GM23338 (cell line): ENCODE results near the gene ZFP14. TPM values are rescaled to one million over a fixed set of nuclear protein-coding genes. Genes with fewer than 3 reads are reported as not detected.
A peak's percentile ranks its signal among the peaks of the same experiment; 100 is the strongest.

Source experiments
- ATAC-seq: fragments of 200-7000 bp; cut with Tn5 transposase; 3 replicates; pipeline ENCODE4 v1.9.1; 2020
- DNase-seq: peaks from one replicate; pipeline ENCODE4 v3.0.0-alpha.2; 2015; ENCODE audit warnings: low spot score
- H2AFZ ChIP-seq: fragments of 200-600 bp; sonication (generic); 2 replicates; pipeline ENCODE4 v1.8.0; 2016; ENCODE audit warnings: antibody characterized with exemption, mild to moderate bottlenecking, moderate library complexity
- H3F3A ChIP-seq: fragments of 200-600 bp; sonication (generic); replicated peaks from 2 replicates; pipeline ENCODE4 v1.8.0; 2017; ENCODE audit warnings: antibody characterized with exemption, mixed run types, low read depth
- H3K27ac ChIP-seq: fragments of 200-600 bp; sonication (generic); 2 replicates; pipeline ENCODE4 v1.6.1; 2016; ENCODE audit warnings: low read depth
- H3K27me3 ChIP-seq: fragments of 200-600 bp; sonication (generic); 2 replicates; pipeline ENCODE4 v1.8.0; 2016; ENCODE audit warnings: mild to moderate bottlenecking, mixed run types, moderate library complexity; ENCODE audit not compliant: insufficient read depth
- H3K36me3 ChIP-seq: fragments of 200-600 bp; sonication (generic); 2 replicates; pipeline ENCODE4 v1.8.0; 2016; ENCODE audit warnings: mild to moderate bottlenecking; ENCODE audit not compliant: insufficient read depth
- H3K4me1 ChIP-seq: fragments of 200-600 bp; sonication (generic); 2 replicates; pipeline ENCODE4 v1.8.0; 2016; ENCODE audit warnings: mild to moderate bottlenecking, moderate library complexity; ENCODE audit not compliant: insufficient read depth
- H3K4me2 ChIP-seq: fragments of 200-600 bp; sonication (generic); 2 replicates; pipeline ENCODE4 v1.7.1; 2017; ENCODE audit warnings: mixed run types
- H3K4me3 ChIP-seq: fragments of 200-600 bp; sonication (generic); 2 replicates; pipeline ENCODE4 v1.6.1; 2016; ENCODE audit warnings: mixed run types
- H3K79me2 ChIP-seq: fragments of 200-600 bp; sonication (generic); replicated peaks from 2 replicates; pipeline ENCODE4 v1.8.0; 2017; ENCODE audit warnings: mild to moderate bottlenecking; ENCODE audit not compliant: insufficient read depth
- H3K9me2 ChIP-seq: fragments of 200-600 bp; sonication (generic); 2 replicates; pipeline ENCODE4 v1.8.0; 2017; ENCODE audit not compliant: insufficient read depth
- H4K20me1 ChIP-seq: fragments of 200-600 bp; sonication (generic); replicated peaks from 2 replicates; pipeline ENCODE4 v1.8.0; 2017; ENCODE audit warnings: mild to moderate bottlenecking; ENCODE audit not compliant: insufficient read depth
- H3K27ac Mint-ChIP-seq: 2 replicates; pipeline ENCODE4 v1.8.0; 2020; ENCODE audit warnings: inconsistent platforms, mild to moderate bottlenecking, moderate library complexity, mixed read lengths
- H3K27me3 Mint-ChIP-seq: 3 replicates; pipeline ENCODE4 v1.8.0; 2022; ENCODE audit warnings: low read depth, mild to moderate bottlenecking, moderate library complexity, mixed read lengths, inconsistent platforms; ENCODE audit not compliant: insufficient read depth, poor library complexity
- H3K36me3 Mint-ChIP-seq: 3 replicates; pipeline ENCODE4 v1.8.0; 2021; ENCODE audit warnings: low read depth, mild to moderate bottlenecking, inconsistent platforms, moderate library complexity, mixed read lengths
- H3K4me1 Mint-ChIP-seq: 3 replicates; pipeline ENCODE4 v1.8.0; 2020; ENCODE audit warnings: mild to moderate bottlenecking, inconsistent platforms, mixed read lengths
- H3K4me3 Mint-ChIP-seq: 3 replicates; pipeline ENCODE4 v1.8.0; 2021; ENCODE audit warnings: moderate library complexity, mild to moderate bottlenecking, inconsistent platforms, mixed read lengths
- H3K9me3 Mint-ChIP-seq: 3 replicates; pipeline ENCODE4 v1.8.0; 2020; ENCODE audit warnings: moderate library complexity, mild to moderate bottlenecking, inconsistent platforms, mixed read lengths
- CREB1 ChIP-seq: fragments of 250-450 bp; sonication (Bioruptor Pico); IDR thresholded peaks from 2 replicates; pipeline ENCODE4 v1.5.0; 2020; ENCODE audit warnings: low read depth, mild to moderate bottlenecking, moderate library complexity
- EZH2 ChIP-seq: fragments of 200-600 bp; sonication (generic); IDR thresholded peaks from one replicate; pipeline ENCODE4 v1.8.0; 2017; ENCODE audit warnings: antibody characterized with exemption, mild to moderate bottlenecking, low read depth; ENCODE audit not compliant: unreplicated experiment
- EZH2phosphoT487 ChIP-seq: fragments of 200-600 bp; sonication (generic); IDR thresholded peaks from one replicate; pipeline ENCODE4 v1.8.1; 2018; ENCODE audit warnings: antibody characterized with exemption; ENCODE audit not compliant: unreplicated experiment
- JUNB ChIP-seq: IDR thresholded peaks from one replicate; pipeline ENCODE4 v1.6.1; 2016; ENCODE audit warnings: antibody characterized with exemption; ENCODE audit not compliant: unreplicated experiment
- NANOG ChIP-seq: IDR thresholded peaks from 2 replicates; pipeline ENCODE4 v1.6.1; 2016; ENCODE audit warnings: antibody characterized with exemption, borderline replicate concordance
- POLR2AphosphoS5 ChIP-seq: IDR thresholded peaks from 2 replicates; pipeline ENCODE4 v1.6.1; 2016; ENCODE audit warnings: antibody characterized with exemption, low read depth
- STAT1 ChIP-seq: IDR thresholded peaks from one replicate; pipeline ENCODE4 v1.6.1; 2016; ENCODE audit warnings: antibody characterized with exemption; ENCODE audit not compliant: unreplicated experiment
- ZNF114 ChIP-seq: fragments of 250-450 bp; sonication (Bioruptor Pico); IDR thresholded peaks from 2 replicates; pipeline ENCODE4 v1.5.0; 2020; ENCODE audit warnings: mild to moderate bottlenecking, moderate library complexity
- ZNF331 ChIP-seq: fragments of 250-450 bp; sonication (Bioruptor Pico); IDR thresholded peaks from 2 replicates; pipeline ENCODE4 v1.5.0; 2020; ENCODE audit warnings: low read depth, mild to moderate bottlenecking, moderate library complexity
- long read RNA-seq: library from polyadenylated mRNA; unstranded; transcript quantifications from one replicate; pipeline ENCODE4 v2.0.0, GENCODE V29; 2020; ENCODE audit not compliant: unreplicated experiment
- polyA plus RNA-seq: library from polyadenylated mRNA; unstranded; fragments of >200 nt; fragmentation: Nextera tagmentation; extraction: Ambion mirVana; gene quantifications from 2 replicates; pipeline ENCODE4 v1.2.1, GENCODE V29; 2016
- total RNA-seq: library from RNA; depleted of rRNA; stranded (reverse); fragments of >200 nt; shearing (Covaris generic); gene quantifications from 2 replicates; pipeline ENCODE4 v1.2.3, GENCODE V29; 2014; rRNA removed
- TF ChIP-seq, protein P1 (sequence below), 2 experiments: fragments of 200-600 bp in 1 of 2; sonication (generic) in 1 of 2; conservative IDR thresholded peaks; 2 replicates each; pipeline versions ENCODE4 v1.5.1 to v1.6.1; 2016 to 2017; ENCODE audit warnings: antibody characterized with exemption in 2 of 2, low read depth in 2 of 2, mild to moderate bottlenecking in 2 of 2, moderate library complexity in 1 of 2
- TF ChIP-seq, protein P2 (sequence below): IDR thresholded peaks from one replicate; pipeline ENCODE4 v1.6.1; 2018; ENCODE audit warnings: antibody characterized with exemption; ENCODE audit not compliant: unreplicated experiment
- TF ChIP-seq, protein P3 (sequence below): fragments of 250-450 bp; sonication (Bioruptor Pico); IDR thresholded peaks from 2 replicates; pipeline ENCODE4 v1.5.0; 2020; ENCODE audit warnings: mild to moderate bottlenecking, moderate library complexity
- TF ChIP-seq, protein P4 (sequence below): IDR thresholded peaks from 2 replicates; pipeline ENCODE4 v1.6.1; 2016; ENCODE audit warnings: antibody characterized with exemption

The ZFP14 gene
- total RNA-seq, result 9.5 and 10.4 TPM in 2 replicates
- 8.6 and 9.0 TPM in 2 replicates for polyA plus RNA-seq
- long read RNA-seq, partial matches to known transcripts, result 2 of 2 reads
- long read RNA-seq, other reads (novel, unspliced or antisense), result 0 of 2 reads

DNA sequence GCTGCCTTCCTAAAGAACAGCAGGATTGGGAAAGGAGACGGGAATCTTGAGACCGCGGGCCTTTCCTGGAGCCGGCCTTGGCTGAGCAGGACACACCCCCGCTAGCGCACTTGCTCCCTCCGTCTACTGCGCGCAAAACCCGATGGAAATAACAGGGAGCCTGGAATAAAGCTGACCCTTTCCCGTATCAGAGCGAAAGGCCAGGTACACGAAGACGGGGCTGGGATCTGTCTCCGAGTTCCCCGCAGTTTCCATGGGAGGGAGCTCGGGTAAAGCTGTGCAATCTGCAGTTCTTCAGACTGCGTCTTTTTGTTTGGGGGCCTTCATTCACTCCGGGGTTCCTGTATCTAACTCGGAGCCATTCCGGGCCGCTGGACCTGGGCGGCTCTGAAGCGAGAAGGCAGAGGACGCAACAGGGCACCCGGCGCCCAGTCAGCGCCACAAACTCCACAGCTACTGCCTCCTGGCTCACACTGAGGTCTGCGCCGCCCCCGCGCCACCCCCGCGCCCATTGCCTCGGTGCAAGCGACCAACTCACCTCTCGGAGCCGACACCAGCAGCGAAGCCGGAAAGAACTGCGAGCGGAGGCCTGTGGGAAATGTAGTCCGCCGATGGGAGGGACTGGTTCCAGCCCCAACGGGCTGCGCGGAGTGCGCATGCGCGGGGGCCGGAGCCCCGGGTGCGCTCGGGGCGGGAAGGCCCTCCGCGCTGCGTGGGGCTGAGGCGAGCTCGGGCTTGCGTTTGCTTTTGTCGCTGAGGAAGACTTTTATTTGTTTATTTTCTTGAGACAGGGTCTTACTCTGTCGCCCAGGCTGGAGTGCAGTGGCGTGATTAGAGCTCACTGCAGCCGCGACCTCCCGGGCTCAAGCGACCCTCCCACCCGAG, at the start of gene ZFP14:
Gene ZFP14, minus strand, starts transcription at position 577 of the 885 bp plus-strand sequence. CDS start 11,309 bp downstream, outside the sequence.
- peak within 1 kb of the TSS; percentile 97 for H3K4me2 ChIP-seq
- H3K9me2 ChIP-seq, result no peaks in the 10 kb centered on the region
- no peak for TF ChIP-seq NANOG
- TF ChIP-seq, protein P1, sequence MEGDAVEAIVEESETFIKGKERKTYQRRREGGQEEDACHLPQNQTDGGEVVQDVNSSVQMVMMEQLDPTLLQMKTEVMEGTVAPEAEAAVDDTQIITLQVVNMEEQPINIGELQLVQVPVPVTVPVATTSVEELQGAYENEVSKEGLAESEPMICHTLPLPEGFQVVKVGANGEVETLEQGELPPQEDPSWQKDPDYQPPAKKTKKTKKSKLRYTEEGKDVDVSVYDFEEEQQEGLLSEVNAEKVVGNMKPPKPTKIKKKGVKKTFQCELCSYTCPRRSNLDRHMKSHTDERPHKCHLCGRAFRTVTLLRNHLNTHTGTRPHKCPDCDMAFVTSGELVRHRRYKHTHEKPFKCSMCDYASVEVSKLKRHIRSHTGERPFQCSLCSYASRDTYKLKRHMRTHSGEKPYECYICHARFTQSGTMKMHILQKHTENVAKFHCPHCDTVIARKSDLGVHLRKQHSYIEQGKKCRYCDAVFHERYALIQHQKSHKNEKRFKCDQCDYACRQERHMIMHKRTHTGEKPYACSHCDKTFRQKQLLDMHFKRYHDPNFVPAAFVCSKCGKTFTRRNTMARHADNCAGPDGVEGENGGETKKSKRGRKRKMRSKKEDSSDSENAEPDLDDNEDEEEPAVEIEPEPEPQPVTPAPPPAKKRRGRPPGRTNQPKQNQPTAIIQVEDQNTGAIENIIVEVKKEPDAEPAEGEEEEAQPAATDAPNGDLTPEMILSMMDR (conservative IDR thresholded peaks at IDR 0.05; ENCODE audit: low read depth in 2 of 2), result peak in 1 of 2 experiments; percentile 35; a peak in 2 of 4 replicates
- no peak for TF ChIP-seq CREB1
- TF ChIP-seq, protein P2, sequence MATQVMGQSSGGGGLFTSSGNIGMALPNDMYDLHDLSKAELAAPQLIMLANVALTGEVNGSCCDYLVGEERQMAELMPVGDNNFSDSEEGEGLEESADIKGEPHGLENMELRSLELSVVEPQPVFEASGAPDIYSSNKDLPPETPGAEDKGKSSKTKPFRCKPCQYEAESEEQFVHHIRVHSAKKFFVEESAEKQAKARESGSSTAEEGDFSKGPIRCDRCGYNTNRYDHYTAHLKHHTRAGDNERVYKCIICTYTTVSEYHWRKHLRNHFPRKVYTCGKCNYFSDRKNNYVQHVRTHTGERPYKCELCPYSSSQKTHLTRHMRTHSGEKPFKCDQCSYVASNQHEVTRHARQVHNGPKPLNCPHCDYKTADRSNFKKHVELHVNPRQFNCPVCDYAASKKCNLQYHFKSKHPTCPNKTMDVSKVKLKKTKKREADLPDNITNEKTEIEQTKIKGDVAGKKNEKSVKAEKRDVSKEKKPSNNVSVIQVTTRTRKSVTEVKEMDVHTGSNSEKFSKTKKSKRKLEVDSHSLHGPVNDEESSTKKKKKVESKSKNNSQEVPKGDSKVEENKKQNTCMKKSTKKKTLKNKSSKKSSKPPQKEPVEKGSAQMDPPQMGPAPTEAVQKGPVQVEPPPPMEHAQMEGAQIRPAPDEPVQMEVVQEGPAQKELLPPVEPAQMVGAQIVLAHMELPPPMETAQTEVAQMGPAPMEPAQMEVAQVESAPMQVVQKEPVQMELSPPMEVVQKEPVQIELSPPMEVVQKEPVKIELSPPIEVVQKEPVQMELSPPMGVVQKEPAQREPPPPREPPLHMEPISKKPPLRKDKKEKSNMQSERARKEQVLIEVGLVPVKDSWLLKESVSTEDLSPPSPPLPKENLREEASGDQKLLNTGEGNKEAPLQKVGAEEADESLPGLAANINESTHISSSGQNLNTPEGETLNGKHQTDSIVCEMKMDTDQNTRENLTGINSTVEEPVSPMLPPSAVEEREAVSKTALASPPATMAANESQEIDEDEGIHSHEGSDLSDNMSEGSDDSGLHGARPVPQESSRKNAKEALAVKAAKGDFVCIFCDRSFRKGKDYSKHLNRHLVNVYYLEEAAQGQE, result no peak
- TF ChIP-seq POLR2AphosphoS5, result peak; percentile 91
- no peak for TF ChIP-seq JUNB
- no peak for TF ChIP-seq ZNF331 (CRISPR knock-in tag)
- TF ChIP-seq, protein P3, sequence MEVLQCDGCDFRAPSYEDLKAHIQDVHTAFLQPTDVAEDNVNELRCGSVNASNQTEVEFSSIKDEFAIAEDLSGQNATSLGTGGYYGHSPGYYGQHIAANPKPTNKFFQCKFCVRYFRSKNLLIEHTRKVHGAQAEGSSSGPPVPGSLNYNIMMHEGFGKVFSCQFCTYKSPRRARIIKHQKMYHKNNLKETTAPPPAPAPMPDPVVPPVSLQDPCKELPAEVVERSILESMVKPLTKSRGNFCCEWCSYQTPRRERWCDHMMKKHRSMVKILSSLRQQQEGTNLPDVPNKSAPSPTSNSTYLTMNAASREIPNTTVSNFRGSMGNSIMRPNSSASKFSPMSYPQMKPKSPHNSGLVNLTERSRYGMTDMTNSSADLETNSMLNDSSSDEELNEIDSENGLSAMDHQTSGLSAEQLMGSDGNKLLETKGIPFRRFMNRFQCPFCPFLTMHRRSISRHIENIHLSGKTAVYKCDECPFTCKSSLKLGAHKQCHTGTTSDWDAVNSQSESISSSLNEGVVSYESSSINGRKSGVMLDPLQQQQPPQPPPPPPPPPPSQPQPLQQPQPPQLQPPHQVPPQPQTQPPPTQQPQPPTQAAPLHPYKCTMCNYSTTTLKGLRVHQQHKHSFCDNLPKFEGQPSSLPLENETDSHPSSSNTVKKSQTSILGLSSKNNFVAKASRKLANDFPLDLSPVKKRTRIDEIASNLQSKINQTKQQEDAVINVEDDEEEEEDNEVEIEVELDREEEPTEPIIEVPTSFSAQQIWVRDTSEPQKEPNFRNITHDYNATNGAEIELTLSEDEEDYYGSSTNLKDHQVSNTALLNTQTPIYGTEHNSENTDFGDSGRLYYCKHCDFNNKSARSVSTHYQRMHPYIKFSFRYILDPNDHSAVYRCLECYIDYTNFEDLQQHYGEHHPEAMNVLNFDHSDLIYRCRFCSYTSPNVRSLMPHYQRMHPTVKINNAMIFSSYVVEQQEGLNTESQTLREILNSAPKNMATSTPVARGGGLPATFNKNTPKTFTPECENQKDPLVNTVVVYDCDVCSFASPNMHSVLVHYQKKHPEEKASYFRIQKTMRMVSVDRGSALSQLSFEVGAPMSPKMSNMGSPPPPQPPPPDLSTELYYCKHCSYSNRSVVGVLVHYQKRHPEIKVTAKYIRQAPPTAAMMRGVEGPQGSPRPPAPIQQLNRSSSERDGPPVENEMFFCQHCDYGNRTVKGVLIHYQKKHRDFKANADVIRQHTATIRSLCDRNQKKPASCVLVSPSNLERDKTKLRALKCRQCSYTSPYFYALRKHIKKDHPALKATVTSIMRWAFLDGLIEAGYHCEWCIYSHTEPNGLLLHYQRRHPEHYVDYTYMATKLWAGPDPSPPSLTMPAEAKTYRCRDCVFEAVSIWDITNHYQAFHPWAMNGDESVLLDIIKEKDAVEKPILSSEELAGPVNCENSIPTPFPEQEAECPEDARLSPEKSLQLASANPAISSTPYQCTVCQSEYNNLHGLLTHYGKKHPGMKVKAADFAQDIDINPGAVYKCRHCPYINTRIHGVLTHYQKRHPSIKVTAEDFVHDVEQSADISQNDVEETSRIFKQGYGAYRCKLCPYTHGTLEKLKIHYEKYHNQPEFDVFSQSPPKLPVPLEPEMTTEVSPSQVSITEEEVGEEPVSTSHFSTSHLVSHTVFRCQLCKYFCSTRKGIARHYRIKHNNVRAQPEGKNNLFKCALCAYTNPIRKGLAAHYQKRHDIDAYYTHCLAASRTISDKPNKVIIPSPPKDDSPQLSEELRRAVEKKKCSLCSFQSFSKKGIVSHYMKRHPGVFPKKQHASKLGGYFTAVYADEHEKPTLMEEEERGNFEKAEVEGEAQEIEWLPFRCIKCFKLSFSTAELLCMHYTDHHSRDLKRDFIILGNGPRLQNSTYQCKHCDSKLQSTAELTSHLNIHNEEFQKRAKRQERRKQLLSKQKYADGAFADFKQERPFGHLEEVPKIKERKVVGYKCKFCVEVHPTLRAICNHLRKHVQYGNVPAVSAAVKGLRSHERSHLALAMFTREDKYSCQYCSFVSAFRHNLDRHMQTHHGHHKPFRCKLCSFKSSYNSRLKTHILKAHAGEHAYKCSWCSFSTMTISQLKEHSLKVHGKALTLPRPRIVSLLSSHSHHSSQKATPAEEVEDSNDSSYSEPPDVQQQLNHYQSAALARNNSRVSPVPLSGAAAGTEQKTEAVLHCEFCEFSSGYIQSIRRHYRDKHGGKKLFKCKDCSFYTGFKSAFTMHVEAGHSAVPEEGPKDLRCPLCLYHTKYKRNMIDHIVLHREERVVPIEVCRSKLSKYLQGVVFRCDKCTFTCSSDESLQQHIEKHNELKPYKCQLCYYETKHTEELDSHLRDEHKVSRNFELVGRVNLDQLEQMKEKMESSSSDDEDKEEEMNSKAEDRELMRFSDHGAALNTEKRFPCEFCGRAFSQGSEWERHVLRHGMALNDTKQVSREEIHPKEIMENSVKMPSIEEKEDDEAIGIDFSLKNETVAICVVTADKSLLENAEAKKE, result no peak
- TF ChIP-seq EZH2, result no peak
- no peak for TF ChIP-seq STAT1
- TF ChIP-seq EZH2phosphoT487, result no peak
- TF ChIP-seq, protein P4, sequence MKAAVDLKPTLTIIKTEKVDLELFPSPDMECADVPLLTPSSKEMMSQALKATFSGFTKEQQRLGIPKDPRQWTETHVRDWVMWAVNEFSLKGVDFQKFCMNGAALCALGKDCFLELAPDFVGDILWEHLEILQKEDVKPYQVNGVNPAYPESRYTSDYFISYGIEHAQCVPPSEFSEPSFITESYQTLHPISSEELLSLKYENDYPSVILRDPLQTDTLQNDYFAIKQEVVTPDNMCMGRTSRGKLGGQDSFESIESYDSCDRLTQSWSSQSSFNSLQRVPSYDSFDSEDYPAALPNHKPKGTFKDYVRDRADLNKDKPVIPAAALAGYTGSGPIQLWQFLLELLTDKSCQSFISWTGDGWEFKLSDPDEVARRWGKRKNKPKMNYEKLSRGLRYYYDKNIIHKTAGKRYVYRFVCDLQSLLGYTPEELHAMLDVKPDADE, result peak; percentile 90
- TF ChIP-seq ZNF114, result no peak
- no peaks in the 10 kb centered on the region; the same call in 2 of the 3 replicates for H3K36me3 Mint-ChIP-seq
- peak within 1 kb of the TSS; percentile 93 for H3K27ac ChIP-seq
- H3K4me3 ChIP-seq, result peak within 1 kb of the TSS; percentile 92
- 0 out of 2 replicates have a peak, but pooled peaks cover 5% of the 10 kb centered on the region for H3F3A ChIP-seq
- ATAC-seq, result peak; percentile 97
- no peaks in the 10 kb centered on the region for H3K27me3 ChIP-seq
- H3K4me3 Mint-ChIP-seq, result peak within 1 kb of the TSS; percentile 85
- H3K27me3 Mint-ChIP-seq, result no peaks in the 10 kb centered on the region
- H3K9me3 Mint-ChIP-seq, result no peaks in the 10 kb centered on the region
- peak within 1 kb of the TSS; percentile 97 for H2AFZ ChIP-seq
- peak within 1 kb of the TSS; percentile 96 for H3K27ac Mint-ChIP-seq
- peaks cover 19% of the 10 kb centered on the region; the same call in 1 of the 2 replicates for H4K20me1 ChIP-seq
- peaks cover 8% of the 10 kb centered on the region for H3K4me1 Mint-ChIP-seq
- peaks cover 30% of the 10 kb centered on the region for H3K79me2 ChIP-seq
- H3K4me1 ChIP-seq, result peaks cover 8% of the 10 kb centered on the region
- DNase-seq, result peak; percentile 97
- no peaks in the 10 kb centered on the region for H3K36me3 ChIP-seq
